Neural cell (in vitro differentiated cells): ENCODE results near the gene ATP13A3. TPM values are rescaled to one million over a fixed set of nuclear protein-coding genes. Genes with fewer than 3 reads are reported as not detected.

ENCODE experiments used
- H2AFZ ChIP-seq: fragments of 200-600, 300-800 bp; sonication (generic), shearing (Covaris generic); 2 replicates; pipeline ENCODE4 v1.6.0; 2014; ENCODE audit warnings: low read depth, mild to moderate bottlenecking, antibody characterized with exemption, low read length, moderate library complexity
- H3F3A ChIP-seq: fragments of 200-600 bp; shearing (Covaris generic); 2 replicates; pipeline ENCODE4 v1.6.1; 2016; ENCODE audit warnings: mild to moderate bottlenecking, moderate library complexity, mixed read lengths, antibody characterized with exemption, low read length; ENCODE audit not compliant: insufficient read depth, poor library complexity, severe bottlenecking
- H3K27ac ChIP-seq: fragments of 200-600, 300-800 bp; sonication (generic), shearing (Covaris generic); 2 replicates; pipeline ENCODE4 v1.5.1; 2014; ENCODE audit warnings: mild to moderate bottlenecking, low read length, moderate library complexity
- H3K27me3 ChIP-seq: fragments of 300-800, 200-600 bp; sonication (generic), shearing (Covaris generic); 2 replicates; pipeline ENCODE4 v1.6.0; 2014; ENCODE audit warnings: mild to moderate bottlenecking, low read depth, low read length, moderate library complexity; ENCODE audit not compliant: insufficient read depth
- H3K36me3 ChIP-seq: fragments of 300-800, 200-600 bp; sonication (generic), shearing (Covaris generic); 2 replicates; pipeline ENCODE4 v1.5.1; 2014; ENCODE audit warnings: mild to moderate bottlenecking, antibody characterized with exemption, low read length, moderate library complexity; ENCODE audit not compliant: insufficient read depth
- H3K4me2 ChIP-seq: fragments of 300-800, 200-600 bp; sonication (generic), shearing (Covaris generic); 2 replicates; pipeline ENCODE4 v1.6.0; 2014; ENCODE audit warnings: mild to moderate bottlenecking, low read length
- H3K4me3 ChIP-seq: fragments of 300-800, 200-600 bp; sonication (generic), shearing (Covaris generic); 2 replicates; pipeline ENCODE4 v1.5.1; 2014; ENCODE audit warnings: mild to moderate bottlenecking, low read length, moderate library complexity
- H3K79me2 ChIP-seq: fragments of 200-600 bp; shearing (Covaris generic); replicated peaks from 2 replicates; pipeline ENCODE4 v1.6.0; 2014; ENCODE audit warnings: mild to moderate bottlenecking, low read length, moderate library complexity; ENCODE audit not compliant: insufficient read depth
- H3K9ac ChIP-seq: fragments of 300-800, 200-600 bp; sonication (generic), shearing (Covaris generic); 2 replicates; pipeline ENCODE4 v1.6.1; 2016; ENCODE audit warnings: mild to moderate bottlenecking, low read length, mixed read lengths
- H3K9me2 ChIP-seq: fragments of 200-600 bp; shearing (Covaris generic); 2 replicates; pipeline ENCODE4 v1.6.1; 2016; ENCODE audit warnings: mild to moderate bottlenecking, low read length, mixed read lengths; ENCODE audit not compliant: insufficient read depth
- H3K9me3 ChIP-seq: fragments of 200-600, 300-800 bp; sonication (generic), shearing (Covaris generic); 2 replicates; pipeline ENCODE4 v1.6.1; 2016; ENCODE audit warnings: mild to moderate bottlenecking, mixed run types, low read length, moderate library complexity, mixed read lengths
- H4K20me1 ChIP-seq: fragments of 200-600 bp; shearing (Covaris generic); 2 replicates; pipeline ENCODE4 v1.6.1; 2016; ENCODE audit warnings: mild to moderate bottlenecking, mixed run types; ENCODE audit not compliant: insufficient read depth
- CTCF ChIP-seq: fragments of 450-650 bp; IDR thresholded peaks from 2 replicates; pipeline ENCODE4 v1.5.1; 2014; ENCODE audit warnings: antibody characterized with exemption, mild to moderate bottlenecking, moderate library complexity; ENCODE audit not compliant: poor library complexity, severe bottlenecking
- EP300 ChIP-seq: fragments of 450-650 bp; conservative IDR thresholded peaks from 2 replicates; pipeline ENCODE4 v1.6.1; 2014; ENCODE audit warnings: antibody characterized with exemption, mild to moderate bottlenecking, moderate library complexity; ENCODE audit not compliant: poor library complexity, severe bottlenecking
- EZH2 ChIP-seq: fragments of 200-600, 300-800 bp; shearing (Covaris generic), sonication (generic); IDR thresholded peaks from 2 replicates; pipeline ENCODE4 v1.6.1; 2014; ENCODE audit warnings: antibody characterized with exemption, low read length, borderline replicate concordance, mild to moderate bottlenecking; ENCODE audit not compliant: insufficient read depth, poor library complexity, severe bottlenecking
- MXI1 ChIP-seq: fragments of 450-650 bp; conservative IDR thresholded peaks from 2 replicates; pipeline ENCODE4 v1.6.1; 2014; ENCODE audit warnings: antibody characterized with exemption, mild to moderate bottlenecking; ENCODE audit not compliant: poor library complexity, severe bottlenecking
- POLR2AphosphoS5 ChIP-seq: IDR thresholded peaks from 2 replicates; pipeline ENCODE4 v1.6.1; 2012
- RAD21 ChIP-seq: fragments of 450-650 bp; conservative IDR thresholded peaks from 2 replicates; pipeline ENCODE4 v1.6.1; 2014; ENCODE audit warnings: antibody characterized with exemption, mild to moderate bottlenecking, moderate library complexity
- REST ChIP-seq: IDR thresholded peaks from 2 replicates; pipeline ENCODE4 v1.6.1; 2012; ENCODE audit warnings: borderline replicate concordance
- SMC3 ChIP-seq: fragments of 450-650 bp; conservative IDR thresholded peaks from 2 replicates; pipeline ENCODE4 v1.6.1; 2014; ENCODE audit warnings: antibody characterized with exemption, mild to moderate bottlenecking, moderate library complexity; ENCODE audit not compliant: poor library complexity
- TAF1 ChIP-seq: IDR thresholded peaks from 2 replicates; pipeline ENCODE4 v1.6.1; 2012; ENCODE audit warnings: low read depth
- polyA plus RNA-seq: library from polyadenylated mRNA; depleted of rRNA; stranded (reverse); fragments of >200 nt; gene quantifications from 2 replicates; pipeline ENCODE4 v1.2.3, GENCODE V29; 2014

Gene ATP13A3
- polyA plus RNA-seq, 1 donor from 2014 or later = 64.7 TPM

- Histone ChIP-seq H4K20me1 (no peaks in the 10 kb centered on the region), H3K4me3 (no peak overlapping the region), H3K79me2 (peaks cover 40% of the 10 kb centered on the region), H2AFZ (no peak overlapping the region), H3K9ac (no peak overlapping the region), H3K4me2 (no peak overlapping the region), H3F3A (no peaks in the 10 kb centered on the region), H3K9me3 (no peaks in the 10 kb centered on the region), H3K9me2 (no peaks in the 10 kb centered on the region), H3K27me3 (no peaks in the 10 kb centered on the region), H3K36me3 (no peaks in the 10 kb centered on the region), H3K27ac (no peak overlapping the region)
- TF ChIP-seq EZH2 (no peak), POLR2AphosphoS5 (no peak), MXI1 (no peak)
These were observed 22.1 kb downstream of the ATP13A3 start for GRCh38 chr3:194464692-194465091.

- no peak overlapping the region for H3K9ac ChIP-seq
- peaks cover 28% of the 10 kb centered on the region for H3K79me2 ChIP-seq
- TF ChIP-seq MXI1 (no peak), POLR2AphosphoS5 (no peak), CTCF (no peak), SMC3 (no peak), EZH2 (no peak), EP300 (no peak), RAD21 (no peak), REST (no peak), TAF1 (no peak)
- no peak overlapping the region for H3K4me3 ChIP-seq
- H3K9me3 ChIP-seq = no peaks in the 10 kb centered on the region
- H3F3A ChIP-seq = no peaks in the 10 kb centered on the region
- H3K27me3 ChIP-seq = no peaks in the 10 kb centered on the region
- H3K4me2 ChIP-seq = no peak overlapping the region
- peaks cover 3% of the 10 kb centered on the region for H3K36me3 ChIP-seq
- no peak overlapping the region for H2AFZ ChIP-seq
- H4K20me1 ChIP-seq = no peaks in the 10 kb centered on the region
- H3K9me2 ChIP-seq = no peaks in the 10 kb centered on the region
- no peak overlapping the region for H3K27ac ChIP-seq
These were observed 23.9 kb downstream of the ATP13A3 start for GRCh38 chr3:194462936-194463335.

GRCh38 chr3:194460566-194460965, 26.2 kb downstream of the ATP13A3 start:
- no peak overlapping the region for H3K4me2 ChIP-seq
- no peaks in the 10 kb centered on the region for H3F3A ChIP-seq
- no peak overlapping the region for H3K4me3 ChIP-seq
- no peaks in the 10 kb centered on the region for H3K27me3 ChIP-seq
- peaks cover 3% of the 10 kb centered on the region for H3K36me3 ChIP-seq
- H3K9me3 ChIP-seq = no peaks in the 10 kb centered on the region
- no peak overlapping the region for H2AFZ ChIP-seq
- H3K9me2 ChIP-seq = no peaks in the 10 kb centered on the region
- H3K27ac ChIP-seq = no peak overlapping the region
- peaks cover 10% of the 10 kb centered on the region for H3K79me2 ChIP-seq
- no peaks in the 10 kb centered on the region for H4K20me1 ChIP-seq
- TF ChIP-seq SMC3 (no peak), TAF1 (no peak), EP300 (no peak), REST (no peak)
- no peak overlapping the region for H3K9ac ChIP-seq
